ENCODE results near the gene PRKCQ.

Gene PRKCQ

GRCh38 chr10:6516929-6517284, 63.2 kb downstream of the PRKCQ start:
- no peak for DNase-seq

GRCh38 chr10:6516281-6516928, 63.7 kb downstream of the PRKCQ start:
- DNase-seq = no peak

- no peak for DNase-seq
Observed at GRCh38 chr10:6514844-6515780, 65.0 kb downstream of the PRKCQ start.

- DNase-seq = no peak
Observed at GRCh38 chr10:6514180-6514579, 65.9 kb downstream of the PRKCQ start.

GRCh38 chr10:6513476-6513875, 66.6 kb downstream of the PRKCQ start:
- DNase-seq = no peak

- DNase-seq = no peak
Observed at GRCh38 chr10:6512182-6512581, 67.9 kb downstream of the PRKCQ start.

GRCh38 chr10:6511347-6511746, 68.7 kb downstream of the PRKCQ start:
- no peak for DNase-seq

- peak; percentile 29 to 43 for DNase-seq
Observed at GRCh38 chr10:6507311-6507710, 72.8 kb downstream of the PRKCQ start.

- DNase-seq = no peak
Observed at GRCh38 chr10:6505300-6505699, 74.8 kb downstream of the PRKCQ start.

GRCh38 chr10:6504296-6504695, 75.8 kb downstream of the PRKCQ start:
- peak in 1 of 2 donors; percentile 47 for DNase-seq

GRCh38 chr10:6503171-6503570, 76.9 kb downstream of the PRKCQ start:
- DNase-seq = no peak

GRCh38 chr10:6501931-6502330, 78.1 kb downstream of the PRKCQ start:
- DNase-seq = no peak

- DNase-seq = no peak
Observed at GRCh38 chr10:6499974-6500373, 80.1 kb downstream of the PRKCQ start.

GRCh38 chr10:6498771-6499170, 81.3 kb downstream of the PRKCQ start:
- DNase-seq = peak in 1 of 2 donors; percentile 36

GRCh38 chr10:6497620-6498019, 82.5 kb downstream of the PRKCQ start:
- no peak for DNase-seq

GRCh38 chr10:6494936-6495592, 85.0 kb downstream of the PRKCQ start:
- peak; percentile 30 to 42 for DNase-seq

- DNase-seq = no peak
Observed at GRCh38 chr10:6494442-6494819, 85.6 kb downstream of the PRKCQ start.

GRCh38 chr10:6493521-6494441, 86.3 kb downstream of the PRKCQ start:
- no peak for DNase-seq

- DNase-seq = no peak
Observed at GRCh38 chr10:6492896-6493295, 87.2 kb downstream of the PRKCQ start.

GRCh38 chr10:6491841-6492609, 88.1 kb downstream of the PRKCQ start:
- DNase-seq = no peak

GRCh38 chr10:6490614-6491013, 89.5 kb downstream of the PRKCQ start:
- DNase-seq = no peak

- no peak for DNase-seq
Observed at GRCh38 chr10:6487920-6488319, 92.2 kb downstream of the PRKCQ start.

Data from stimulated activated CD4-positive, alpha-beta T cell treated with anti-CD3 and anti-CD28 coated beads, Interleukin-2, amount 100 ng/mL, for 24 hours (primary cell).